ENCODE results near the gene CAMKMT.

- TF ChIP-seq CTCF (conservative IDR thresholded peaks at IDR 0.05) (no peak), ZFX (IDR thresholded peaks at IDR 0.05) (no peak)
Observed at GRCh38 chr2:44360749-44361329, 908 bp upstream of the CAMKMT start.
